ENCODE data around the gene VPS52. TPM values are rescaled to one million over a fixed set of nuclear protein-coding genes. Genes with fewer than 3 reads are reported as not detected.

VPS52 gene
- total RNA-seq, 2 donors from 2014 or later, result 19.0 to 31.7 TPM

DNA sequence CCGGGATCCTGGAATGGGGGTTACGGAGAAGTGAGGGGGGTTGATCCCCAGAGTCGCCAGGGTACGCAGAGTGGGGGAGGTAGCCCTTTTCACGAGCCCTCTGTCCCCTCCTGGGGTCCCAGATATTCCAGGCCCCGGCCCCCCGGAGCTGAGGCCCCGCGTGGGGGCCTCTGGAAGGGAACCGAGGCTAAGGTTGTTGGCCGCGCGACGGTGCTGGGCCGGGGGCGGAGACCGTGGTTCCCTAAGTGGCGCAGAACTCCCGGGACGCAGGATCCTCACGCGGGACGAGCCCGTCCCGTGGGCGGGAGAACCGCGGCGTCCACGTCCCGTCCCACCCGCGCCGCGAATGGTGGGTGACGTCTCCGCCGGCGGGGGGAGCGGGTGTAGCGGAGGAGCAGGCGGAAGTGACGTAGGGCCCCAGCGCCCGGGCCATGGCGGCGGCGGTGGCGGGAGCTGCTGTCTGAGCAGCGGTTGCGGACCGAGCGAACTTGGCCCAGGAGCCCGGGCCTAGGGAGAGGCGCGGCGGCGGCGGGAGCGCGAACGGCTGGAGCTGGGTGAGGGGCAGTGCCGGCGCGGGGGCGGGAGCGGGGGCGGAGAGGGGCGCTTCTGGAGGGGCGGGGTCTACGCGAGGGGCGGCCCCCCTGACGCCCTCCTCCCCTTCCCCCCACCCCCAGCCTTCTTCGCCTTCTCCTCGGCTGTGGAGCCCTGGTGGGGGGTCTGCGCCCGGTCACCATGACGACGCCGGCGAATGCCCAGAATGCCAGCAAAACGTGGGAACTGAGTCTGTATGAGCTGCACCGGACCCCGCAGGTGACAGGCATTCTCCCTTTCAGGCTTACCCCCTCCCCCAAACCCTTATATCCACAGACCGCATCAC, 63.3 kb downstream of the VPS52 start, which contains the start of gene RING1:
Gene RING1, plus strand, starts transcription at position 410 of the 877 bp plus-strand sequence. Its CDS starts 323 bp downstream, at position 733.
- DNase-seq (ENCODE audit: low spot score), result peak; percentile 87
- no peaks in the 10 kb centered on the region for H3K27me3 ChIP-seq
- H3K27ac ChIP-seq, result peak within 1 kb of the TSS; percentile 89 to 94
- peaks cover 21% of the 10 kb centered on the region for H3K36me3 ChIP-seq
- peak within 1 kb of the TSS; percentile 67 to 87 for H3K4me3 ChIP-seq
- H3K4me1 ChIP-seq, result peaks cover 0 to 49% of the 10 kb centered on the region in 2 donors
- TF ChIP-seq, protein P1, sequence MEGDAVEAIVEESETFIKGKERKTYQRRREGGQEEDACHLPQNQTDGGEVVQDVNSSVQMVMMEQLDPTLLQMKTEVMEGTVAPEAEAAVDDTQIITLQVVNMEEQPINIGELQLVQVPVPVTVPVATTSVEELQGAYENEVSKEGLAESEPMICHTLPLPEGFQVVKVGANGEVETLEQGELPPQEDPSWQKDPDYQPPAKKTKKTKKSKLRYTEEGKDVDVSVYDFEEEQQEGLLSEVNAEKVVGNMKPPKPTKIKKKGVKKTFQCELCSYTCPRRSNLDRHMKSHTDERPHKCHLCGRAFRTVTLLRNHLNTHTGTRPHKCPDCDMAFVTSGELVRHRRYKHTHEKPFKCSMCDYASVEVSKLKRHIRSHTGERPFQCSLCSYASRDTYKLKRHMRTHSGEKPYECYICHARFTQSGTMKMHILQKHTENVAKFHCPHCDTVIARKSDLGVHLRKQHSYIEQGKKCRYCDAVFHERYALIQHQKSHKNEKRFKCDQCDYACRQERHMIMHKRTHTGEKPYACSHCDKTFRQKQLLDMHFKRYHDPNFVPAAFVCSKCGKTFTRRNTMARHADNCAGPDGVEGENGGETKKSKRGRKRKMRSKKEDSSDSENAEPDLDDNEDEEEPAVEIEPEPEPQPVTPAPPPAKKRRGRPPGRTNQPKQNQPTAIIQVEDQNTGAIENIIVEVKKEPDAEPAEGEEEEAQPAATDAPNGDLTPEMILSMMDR (IDR thresholded peaks at IDR 0.05), result no peak
- H3K9me3 ChIP-seq, result no peaks in the 10 kb centered on the region

DNA sequence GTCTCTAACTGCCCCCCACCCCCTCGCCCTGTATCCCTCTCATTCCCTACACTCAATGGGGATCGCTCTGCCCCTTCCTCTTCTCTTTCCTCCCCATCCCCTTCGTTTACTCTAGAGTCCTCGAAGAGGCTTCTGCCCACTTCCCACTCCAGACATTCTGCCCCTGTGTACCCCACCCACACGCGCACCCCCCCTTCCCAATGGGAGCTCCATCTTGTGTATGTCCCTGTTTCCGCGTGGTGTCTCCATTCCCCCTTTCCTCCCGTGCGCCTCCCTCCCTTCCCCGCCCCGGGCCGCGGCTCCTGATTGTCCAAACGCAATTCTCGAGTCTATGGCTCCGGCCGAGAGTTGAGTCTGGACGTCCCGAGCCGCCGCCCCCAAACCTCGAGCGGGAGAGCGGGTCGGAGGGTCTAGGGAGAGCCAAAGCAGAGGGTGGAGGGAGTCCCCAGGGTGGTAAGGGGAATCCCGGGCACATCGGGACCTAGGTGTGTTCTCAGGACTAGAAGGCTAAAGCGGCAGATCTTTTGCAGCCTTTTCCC, 64.1 kb downstream of the VPS52 start:
- H3K4me3 ChIP-seq, result peak overlapping the region; percentile 67 to 87
- H3K27ac ChIP-seq, result peak overlapping the region; percentile 89 to 94
- peaks cover 28% of the 10 kb centered on the region for H3K36me3 ChIP-seq
- H3K27me3 ChIP-seq, result no peaks in the 10 kb centered on the region
- H3K4me1 ChIP-seq, result peaks cover 0 to 49% of the 10 kb centered on the region in 2 donors
- DNase-seq (ENCODE audit: low spot score), result no peak
- TF ChIP-seq, protein P1 (IDR thresholded peaks at IDR 0.05), result no peak
- no peaks in the 10 kb centered on the region for H3K9me3 ChIP-seq

DNA sequence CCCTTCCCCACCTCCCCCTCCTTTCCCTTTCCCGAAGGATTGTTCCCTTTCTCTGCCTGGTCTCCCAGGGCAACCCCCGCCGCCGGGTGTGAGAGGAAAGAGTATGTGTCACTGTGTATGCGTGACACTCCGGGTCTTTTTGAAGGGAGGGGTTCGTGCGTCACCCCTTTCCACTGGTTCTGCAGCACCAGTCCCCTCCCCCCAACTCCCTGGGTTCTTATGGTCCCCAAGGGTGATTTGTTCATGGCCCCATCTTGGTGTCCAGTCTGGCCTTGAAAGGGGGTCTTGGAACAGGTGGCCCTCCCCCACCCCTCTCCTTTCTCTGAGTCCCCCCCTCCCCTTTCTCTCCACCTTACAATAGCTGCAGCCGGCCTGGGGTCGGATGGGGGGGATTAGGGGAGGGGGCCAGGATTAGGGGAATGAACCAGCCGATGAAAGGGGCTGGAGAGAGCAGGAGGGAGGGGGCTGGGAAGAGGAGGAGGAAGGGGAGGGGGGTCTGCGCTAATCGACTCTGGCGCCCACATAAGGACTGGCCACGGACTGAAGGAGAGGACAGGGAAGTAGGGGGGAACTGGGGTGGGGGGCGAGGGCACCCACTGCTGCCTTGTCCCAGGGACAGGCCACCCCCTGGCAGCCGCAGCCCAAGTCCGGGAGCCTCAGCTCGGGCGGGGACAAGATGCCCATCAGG, 64.7 kb downstream of the VPS52 start:
- Histone ChIP-seq H3K27ac (peak overlapping the region in 1 of 2 donors; percentile 94), H3K4me1 (peaks cover 0 to 50% of the 10 kb centered on the region in 2 donors)

DNA sequence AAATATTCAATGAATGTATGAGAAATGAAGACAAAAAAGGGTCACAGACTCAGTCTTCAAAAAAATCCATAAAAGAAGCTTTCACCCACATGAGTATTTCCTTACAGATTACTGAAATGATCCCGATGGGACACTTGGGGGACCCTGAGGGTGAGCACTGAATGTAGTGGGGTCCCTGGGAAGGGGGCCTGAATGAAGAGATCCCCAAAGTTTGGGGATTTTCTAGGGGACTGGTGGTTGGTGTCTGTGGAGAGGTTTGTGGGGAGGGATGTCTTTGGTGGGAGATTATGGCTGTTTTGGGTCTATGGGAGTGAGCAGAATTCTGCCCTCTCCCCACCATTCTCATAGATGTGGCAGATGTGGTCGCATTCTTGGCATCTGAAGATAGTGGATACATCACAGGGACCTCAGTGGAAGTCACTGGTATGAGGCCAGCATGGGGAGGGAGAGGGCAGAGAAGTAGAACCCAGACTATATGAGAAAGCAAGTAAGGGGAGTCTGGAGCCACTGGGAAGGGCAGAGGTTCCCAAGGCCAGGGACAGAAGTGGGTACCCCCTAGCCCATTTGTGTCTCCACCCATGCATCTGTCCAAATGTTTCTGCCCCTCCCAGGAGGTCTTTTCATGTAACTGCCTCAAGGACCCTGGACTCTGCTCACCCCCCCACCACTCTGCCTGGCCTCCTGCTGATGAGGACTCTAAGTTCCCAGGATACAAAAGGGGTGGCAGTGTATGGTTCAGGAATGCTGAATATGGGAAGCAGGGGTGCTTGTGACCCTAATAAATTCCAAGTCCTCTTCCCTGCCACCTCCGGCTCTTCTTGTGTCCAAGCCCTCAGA, 65.4 kb downstream of the VPS52 start:
- Histone ChIP-seq H3K27me3 (no peaks in the 10 kb centered on the region), H3K36me3 (peaks cover 38% of the 10 kb centered on the region), H3K27ac (no peak overlapping the region), H3K4me1 (peaks cover 0 to 58% of the 10 kb centered on the region in 2 donors), H3K4me3 (no peak overlapping the region), H3K9me3 (no peaks in the 10 kb centered on the region)
- DNase-seq (ENCODE audit: low spot score), result no peak
- TF ChIP-seq, protein P1 (IDR thresholded peaks at IDR 0.05), result no peak

More for the DNA sequence above, 64.7 kb downstream of the VPS52 start:
- peak overlapping the region; percentile 67 to 87 for H3K4me3 ChIP-seq
- DNase-seq (ENCODE audit: low spot score), result no peak
- H3K27me3 ChIP-seq, result no peaks in the 10 kb centered on the region
- H3K9me3 ChIP-seq, result no peaks in the 10 kb centered on the region
- TF ChIP-seq, protein P1 (IDR thresholded peaks at IDR 0.05), result no peak
- H3K36me3 ChIP-seq, result peaks cover 34% of the 10 kb centered on the region
